IMR-90 (cell line): ENCODE data around the gene ADGRL1. TPM values are rescaled to one million over a fixed set of nuclear protein-coding genes. Genes with fewer than 3 reads are reported as not detected.

Experiments used
- ATAC-seq: fragments of 200-7000 bp; cut with Tn5 transposase; 2 replicates; pipeline ENCODE4 v1.9.1; 2020; ENCODE audit warnings: low read depth, mild to moderate bottlenecking, moderate library complexity
- BruUV-seq: library from RNA; stranded (reverse); fragments of 400-500 nt; replicated peaks from 2 replicates; lab custom pipeline; 2021; lab: Mats Ljungman, UMichigan
- CTCF ChIA-PET: fragments of 300-600 bp; formaldehyde crosslinking; extraction: SDS; loops from one replicate; lab custom pipeline; 2021; ENCODE audit warnings: antibody characterized with exemption; lab: Yijun Ruan, JAX
- POLR2A ChIA-PET: fragments of 300-600 bp; sonication (Branson Sonifier 250); formaldehyde crosslinking; loops from one replicate; lab custom pipeline; 2022; ENCODE audit warnings: antibody characterized with exemption; ENCODE audit not compliant: unreplicated experiment; lab: Charles Lee
- DNase-seq: peaks from one replicate; pipeline ENCODE4 v3.0.0; 2013
- H2AFZ ChIP-seq: replicated peaks from 2 replicates; pipeline ENCODE3; 2013; ENCODE audit warnings: low read length, mild to moderate bottlenecking; ENCODE audit not compliant: poor library complexity
- H2AK5ac ChIP-seq: 2 replicates; pipeline ENCODE4 v1.6.1; 2013; ENCODE audit warnings: low read depth, low read length, inconsistent platforms
- H2AK9ac ChIP-seq: replicated peaks from 2 replicates; pipeline ENCODE3; 2013; ENCODE audit warnings: mild to moderate bottlenecking, low read depth, low read length, moderate library complexity; ENCODE audit not compliant: poor library complexity
- H2BK120ac ChIP-seq: 2 replicates; pipeline ENCODE4 v1.6.1; 2013; ENCODE audit warnings: low read depth, low read length, inconsistent platforms
- H2BK15ac ChIP-seq: 3 replicates; pipeline ENCODE4 v1.6.1; 2013; ENCODE audit warnings: low read depth, low read length, inconsistent platforms
- H2BK20ac ChIP-seq: 2 replicates; pipeline ENCODE4 v1.6.1; 2013; ENCODE audit warnings: low read depth, mild to moderate bottlenecking, inconsistent platforms, low read length, moderate library complexity
- H2BK5ac ChIP-seq: 2 replicates; pipeline ENCODE4 v1.6.1; 2013; ENCODE audit warnings: mild to moderate bottlenecking, low read depth, low read length, inconsistent platforms; ENCODE audit not compliant: poor library complexity, severe bottlenecking
- H3K14ac ChIP-seq: replicated peaks from 2 replicates; pipeline ENCODE4 v1.6.1; 2013; ENCODE audit warnings: low read depth, low read length, inconsistent platforms
- H3K18ac ChIP-seq: 2 replicates; pipeline ENCODE4 v1.6.1; 2013; ENCODE audit warnings: low read depth, low read length, control low read depth
- H3K23ac ChIP-seq: 2 replicates; pipeline ENCODE4 v1.6.1; 2013; ENCODE audit warnings: low read depth, low read length, inconsistent platforms
- H3K27ac ChIP-seq: 2 replicates; pipeline ENCODE4 v1.5.1; 2013; ENCODE audit warnings: mild to moderate bottlenecking, control low read depth, low read length; ENCODE audit not compliant: insufficient read depth
- H3K27me3 ChIP-seq: 2 replicates; pipeline ENCODE4 v1.6.1; 2013; ENCODE audit warnings: low read length; ENCODE audit not compliant: control insufficient read depth, insufficient read depth
- H3K36me3 ChIP-seq: 2 replicates; pipeline ENCODE4 v1.6.1; 2013; ENCODE audit warnings: low read length, mixed read lengths; ENCODE audit not compliant: control insufficient read depth, insufficient read depth
- H3K4ac ChIP-seq: 2 replicates; pipeline ENCODE4 v1.6.1; 2013; ENCODE audit warnings: low read depth, low read length, inconsistent platforms
- H3K4me1 ChIP-seq: 2 replicates; pipeline ENCODE4 v1.6.1; 2013; ENCODE audit warnings: low read length, mixed read lengths; ENCODE audit not compliant: control insufficient read depth, insufficient read depth
- H3K4me2 ChIP-seq: 2 replicates; pipeline ENCODE4 v1.6.1; 2013; ENCODE audit warnings: low read depth, mild to moderate bottlenecking, control low read depth, low read length, moderate library complexity
- H3K4me3 ChIP-seq: 2 replicates; pipeline ENCODE4 v1.5.1; 2013; ENCODE audit warnings: low read depth, mild to moderate bottlenecking, control low read depth, low read length, moderate library complexity; ENCODE audit not compliant: insufficient read depth
- H3K56ac ChIP-seq: 2 replicates; pipeline ENCODE4 v1.6.1; 2013; ENCODE audit warnings: low read length, inconsistent platforms; ENCODE audit not compliant: insufficient read depth; ENCODE audit errors: extremely low read depth
- H3K79me1 ChIP-seq, 2 experiments: 2 replicates each; pipeline ENCODE4 v1.6.1; 2013; ENCODE audit warnings: low read length in 2 of 2, inconsistent platforms in 1 of 2, low read depth in 1 of 2
- H3K9ac ChIP-seq: 2 replicates; pipeline ENCODE4 v1.6.1; 2013; ENCODE audit warnings: low read depth, low read length, control low read depth
- H3K9me1 ChIP-seq: 2 replicates; pipeline ENCODE4 v1.6.1; 2013; ENCODE audit warnings: low read length, inconsistent platforms; ENCODE audit not compliant: insufficient read depth
- H3K9me3 ChIP-seq: 2 replicates; pipeline ENCODE4 v1.6.1; 2013; ENCODE audit warnings: low read length; ENCODE audit not compliant: control insufficient read depth, insufficient read depth
- H4K20me1 ChIP-seq: 2 replicates; pipeline ENCODE4 v1.6.1; 2013; ENCODE audit warnings: low read length, inconsistent platforms; ENCODE audit not compliant: insufficient read depth
- H4K5ac ChIP-seq: 2 replicates; pipeline ENCODE4 v1.6.1; 2013; ENCODE audit warnings: mild to moderate bottlenecking, low read depth, low read length, control low read depth
- H4K8ac ChIP-seq, 2 experiments: 2 replicates each; pipeline ENCODE4 v1.6.1; 2013; ENCODE audit warnings: low read depth in 2 of 2, low read length in 2 of 2, control low read depth in 1 of 2, inconsistent platforms in 1 of 2
- H4K91ac ChIP-seq: 2 replicates; pipeline ENCODE4 v1.6.1; 2013; ENCODE audit warnings: low read depth, low read length, inconsistent platforms; ENCODE audit not compliant: insufficient read depth
- BHLHE40 ChIP-seq: fragments of 150-350 bp; IDR thresholded peaks from 2 replicates; pipeline ENCODE4 v1.6.1; 2016; ENCODE audit warnings: mild to moderate bottlenecking, low read depth, low read length
- CEBPB ChIP-seq: IDR thresholded peaks from 2 replicates; pipeline ENCODE4 v1.6.1; 2012; ENCODE audit warnings: low read depth, low read length, improper control_type of control experiment
- CHD1 ChIP-seq: IDR thresholded peaks from 2 replicates; pipeline ENCODE4 v1.6.1; 2012; ENCODE audit warnings: low read depth, low read length, improper control_type of control experiment
- CTCF ChIP-seq: conservative IDR thresholded peaks from 2 replicates; pipeline ENCODE4 v1.5.1; 2012; ENCODE audit warnings: mild to moderate bottlenecking, low read depth, low read length, improper control_type of control experiment
- ELK1 ChIP-seq: fragments of 150-350 bp; IDR thresholded peaks from 2 replicates; pipeline ENCODE4 v1.6.1; 2016; ENCODE audit warnings: low read depth, mild to moderate bottlenecking, low read length, moderate library complexity, borderline replicate concordance
- FOS ChIP-seq: fragments of 150-350 bp; IDR thresholded peaks from 2 replicates; pipeline ENCODE4 v1.6.1; 2016; ENCODE audit warnings: low read depth, low read length
- MAFK ChIP-seq: IDR thresholded peaks from 2 replicates; pipeline ENCODE4 v1.6.1; 2012; ENCODE audit warnings: low read depth, low read length, improper control_type of control experiment
- MAZ ChIP-seq: IDR thresholded peaks from 2 replicates; pipeline ENCODE4 v1.6.1; 2012; ENCODE audit warnings: low read depth, mild to moderate bottlenecking, low read length, improper control_type of control experiment, moderate library complexity, borderline replicate concordance
- MXI1 ChIP-seq: IDR thresholded peaks from 2 replicates; pipeline ENCODE4 v1.6.1; 2012; ENCODE audit warnings: low read depth, mild to moderate bottlenecking, low read length, moderate library complexity, borderline replicate concordance
- NFE2L2 ChIP-seq: fragments of 150-350 bp; IDR thresholded peaks from 2 replicates; pipeline ENCODE4 v1.6.1; 2016; ENCODE audit warnings: low read depth, mild to moderate bottlenecking, low read length
- POLR2A ChIP-seq: IDR thresholded peaks from 2 replicates; pipeline ENCODE4 v1.6.1; 2012; ENCODE audit warnings: mild to moderate bottlenecking, low read depth, low read length
- RAD21 ChIP-seq: IDR thresholded peaks from 2 replicates; pipeline ENCODE4 v1.6.1; 2012; ENCODE audit warnings: low read length, improper control_type of control experiment
- RCOR1 ChIP-seq: IDR thresholded peaks from 2 replicates; pipeline ENCODE4 v1.6.1; 2012; ENCODE audit warnings: mild to moderate bottlenecking, low read length, improper control_type of control experiment; ENCODE audit not compliant: insufficient replicate concordance
- RFX5 ChIP-seq: IDR thresholded peaks from 2 replicates; pipeline ENCODE4 v1.8.0; 2012; ENCODE audit warnings: low read depth, mild to moderate bottlenecking, low read length, moderate library complexity
- SMC3 ChIP-seq: fragments of 150-350 bp; IDR thresholded peaks from 2 replicates; pipeline ENCODE4 v1.6.1; 2016; ENCODE audit warnings: low read depth, mild to moderate bottlenecking, antibody characterized with exemption, low read length, moderate library complexity
- USF2 ChIP-seq: fragments of 150-350 bp; IDR thresholded peaks from 2 replicates; pipeline ENCODE4 v1.6.1; 2017; ENCODE audit warnings: mild to moderate bottlenecking, antibody characterized with exemption, low read length, low read depth
- WGBS, 2 experiments: methylation state at CpG; one replicate each; pipeline versions ENCODE4 v1.1.5 to v1.1.7; 2013; ENCODE audit warnings: missing lambda C conversion rate in 2 of 2; ENCODE audit not compliant: insufficient read length in 1 of 2; ENCODE audit errors: extremely low coverage in 2 of 2; 5-methylcytosine and 5-hydroxymethylcytosine counted together
- dilution Hi-C: fragments of 300-500 bp; cut with HindIII; formaldehyde crosslinking; loops from one replicate; pipeline ENCODE4 v1.14.3; 2018; ENCODE audit warnings: low sequenced_read_pairs; ENCODE audit not compliant: unreplicated experiment
- in situ Hi-C: fragments of 300-500 bp; cut with MboI; formaldehyde crosslinking; loops from 3 replicates; pipeline ENCODE4 v1.14.3; 2019; ENCODE audit warnings: low sequenced_read_pairs, inconsistent platforms, mixed read lengths
- intact Hi-C: fragments of 100-400 bp; cut with micrococcal nuclease; formaldehyde crosslinking; loops from 2 replicates; pipeline ENCODE4 v1.10.0; 2022
- polyA plus RNA-seq, 3 experiments: library from polyadenylated mRNA; depleted of rRNA; stranded (reverse); fragments of >200 nt; gene quantifications; 2 replicates each; pipeline ENCODE4 v1.2.3, GENCODE V29; 2012; ENCODE audit warnings: low replicate concordance in 1 of 3
- total RNA-seq: library from RNA; depleted of rRNA; stranded (reverse); fragments of >200 nt; gene quantifications from 2 replicates; pipeline ENCODE4 v1.2.3, GENCODE V29; 2012

The ADGRL1 gene
- total and polyA plus RNA-seq, 2 of the 4 experiments (the other 2 are of a cell fraction), result 0.72 to 2.2 TPM

GRCh38 chr19:14156122-14156521, 49.8 kb downstream of the ADGRL1 start:
- no peak overlapping the region for H3K56ac ChIP-seq
- POLR2A ChIA-PET, result no interaction called here
- H3K27me3 ChIP-seq, result no peaks in the 10 kb centered on the region
- in situ Hi-C loops (no loop called here), intact Hi-C loops (no loop called here), dilution Hi-C loops (no loop called here)
- ATAC-seq, result no peak
- H2AFZ ChIP-seq, result no peak overlapping the region
- H3K4me1 ChIP-seq, result no peaks in the 10 kb centered on the region
- CTCF ChIA-PET, result no interaction called here
- H4K91ac ChIP-seq, result no peak overlapping the region
- no peaks in the 10 kb centered on the region for H4K20me1 ChIP-seq
- no peak overlapping the region for H2BK120ac ChIP-seq
- no peak overlapping the region for H3K23ac ChIP-seq
- no peak for TF ChIP-seq MAZ
- no peak for TF ChIP-seq RFX5
- no peak for TF ChIP-seq POLR2A
- no peak for TF ChIP-seq FOS
- no peak for TF ChIP-seq RAD21
- no peak for TF ChIP-seq NFE2L2
- no peak for TF ChIP-seq USF2
- TF ChIP-seq CTCF, result no peak
- TF ChIP-seq CEBPB, result no peak
- TF ChIP-seq RCOR1, result no peak
- TF ChIP-seq BHLHE40, result no peak
- no peak for TF ChIP-seq MAFK
- TF ChIP-seq MXI1, result no peak
- no peak for TF ChIP-seq CHD1
- no peak for TF ChIP-seq ELK1
- TF ChIP-seq SMC3, result no peak
- no peak overlapping the region for H4K5ac ChIP-seq
- no peak overlapping the region for H3K4me3 ChIP-seq
- no peak overlapping the region for H3K9ac ChIP-seq
- H2BK5ac ChIP-seq, result no peak overlapping the region
- H2BK20ac ChIP-seq, result no peak overlapping the region
- H3K27ac ChIP-seq, result no peak overlapping the region
- no peak overlapping the region for H3K4ac ChIP-seq
- H4K8ac ChIP-seq, result no peak overlapping the region
- no peak overlapping the region for H3K14ac ChIP-seq
- peaks cover 7% of the 10 kb centered on the region for H3K36me3 ChIP-seq
- no TSS peak for BruUV-seq
- no peak overlapping the region for H2AK5ac ChIP-seq
- no peak overlapping the region for H3K18ac ChIP-seq
- 94% methylated on average over 7 of the region's 12 CpGs; no CpG with 5 or more reads in 1 of the 2 experiments for WGBS, 2 experiments
- DNase-seq, result no peak
- H3K9me3 ChIP-seq, result no peaks in the 10 kb centered on the region
- H2BK15ac ChIP-seq, result no peak overlapping the region
- peak overlapping the region; percentile 55 for H2AK9ac ChIP-seq
- no peaks in the 10 kb centered on the region; a peak in 1 of 4 replicates for H3K79me1 ChIP-seq
- H3K9me1 ChIP-seq, result no peaks in the 10 kb centered on the region
- H3K4me2 ChIP-seq, result no peak overlapping the region
